ENCODE results near the gene POLL.

Gene POLL

DNA sequence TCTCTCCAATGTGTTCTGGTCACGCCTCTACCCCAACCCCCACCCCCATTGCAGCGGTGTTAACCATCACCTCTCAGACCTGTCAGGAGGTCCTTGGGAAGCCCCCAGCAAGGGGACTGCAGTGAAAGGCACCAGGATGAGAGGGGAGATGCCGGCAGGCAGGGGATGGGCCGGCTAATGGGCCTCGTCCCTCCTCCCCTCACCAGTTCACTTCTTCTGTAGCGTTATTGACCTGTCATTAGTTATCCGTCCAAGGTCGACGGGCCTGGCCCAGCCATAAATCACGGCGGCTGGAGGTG is 18.8 kb downstream of the POLL start:
- no peak for ATAC-seq
- TF ChIP-seq, protein P1, sequence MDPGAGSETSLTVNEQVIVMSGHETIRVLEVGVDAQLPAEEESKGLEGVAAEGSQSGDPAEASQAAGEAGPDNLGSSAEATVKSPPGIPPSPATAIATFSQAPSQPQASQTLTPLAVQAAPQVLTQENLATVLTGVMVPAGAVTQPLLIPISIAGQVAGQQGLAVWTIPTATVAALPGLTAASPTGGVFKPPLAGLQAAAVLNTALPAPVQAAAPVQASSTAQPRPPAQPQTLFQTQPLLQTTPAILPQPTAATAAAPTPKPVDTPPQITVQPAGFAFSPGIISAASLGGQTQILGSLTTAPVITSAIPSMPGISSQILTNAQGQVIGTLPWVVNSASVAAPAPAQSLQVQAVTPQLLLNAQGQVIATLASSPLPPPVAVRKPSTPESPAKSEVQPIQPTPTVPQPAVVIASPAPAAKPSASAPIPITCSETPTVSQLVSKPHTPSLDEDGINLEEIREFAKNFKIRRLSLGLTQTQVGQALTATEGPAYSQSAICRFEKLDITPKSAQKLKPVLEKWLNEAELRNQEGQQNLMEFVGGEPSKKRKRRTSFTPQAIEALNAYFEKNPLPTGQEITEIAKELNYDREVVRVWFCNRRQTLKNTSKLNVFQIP (CRISPR knock-in tag; IDR thresholded peaks at IDR 0.05; ENCODE audit: borderline replicate concordance, low read depth): no peak
- TF ChIP-seq, protein P2, sequence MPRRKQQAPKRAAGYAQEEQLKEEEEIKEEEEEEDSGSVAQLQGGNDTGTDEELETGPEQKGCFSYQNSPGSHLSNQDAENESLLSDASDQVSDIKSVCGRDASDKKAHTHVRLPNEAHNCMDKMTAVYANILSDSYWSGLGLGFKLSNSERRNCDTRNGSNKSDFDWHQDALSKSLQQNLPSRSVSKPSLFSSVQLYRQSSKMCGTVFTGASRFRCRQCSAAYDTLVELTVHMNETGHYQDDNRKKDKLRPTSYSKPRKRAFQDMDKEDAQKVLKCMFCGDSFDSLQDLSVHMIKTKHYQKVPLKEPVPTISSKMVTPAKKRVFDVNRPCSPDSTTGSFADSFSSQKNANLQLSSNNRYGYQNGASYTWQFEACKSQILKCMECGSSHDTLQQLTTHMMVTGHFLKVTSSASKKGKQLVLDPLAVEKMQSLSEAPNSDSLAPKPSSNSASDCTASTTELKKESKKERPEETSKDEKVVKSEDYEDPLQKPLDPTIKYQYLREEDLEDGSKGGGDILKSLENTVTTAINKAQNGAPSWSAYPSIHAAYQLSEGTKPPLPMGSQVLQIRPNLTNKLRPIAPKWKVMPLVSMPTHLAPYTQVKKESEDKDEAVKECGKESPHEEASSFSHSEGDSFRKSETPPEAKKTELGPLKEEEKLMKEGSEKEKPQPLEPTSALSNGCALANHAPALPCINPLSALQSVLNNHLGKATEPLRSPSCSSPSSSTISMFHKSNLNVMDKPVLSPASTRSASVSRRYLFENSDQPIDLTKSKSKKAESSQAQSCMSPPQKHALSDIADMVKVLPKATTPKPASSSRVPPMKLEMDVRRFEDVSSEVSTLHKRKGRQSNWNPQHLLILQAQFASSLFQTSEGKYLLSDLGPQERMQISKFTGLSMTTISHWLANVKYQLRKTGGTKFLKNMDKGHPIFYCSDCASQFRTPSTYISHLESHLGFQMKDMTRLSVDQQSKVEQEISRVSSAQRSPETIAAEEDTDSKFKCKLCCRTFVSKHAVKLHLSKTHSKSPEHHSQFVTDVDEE (CRISPR knock-in tag; IDR thresholded peaks at IDR 0.05): no peak
- TF ChIP-seq TOX (CRISPR knock-in tag; IDR thresholded peaks at IDR 0.05; ENCODE audit: borderline replicate concordance) (no peak), TCF4 (CRISPR knock-in tag; IDR thresholded peaks at IDR 0.05; ENCODE audit: borderline replicate concordance) (no peak), CSDC2 (CRISPR knock-in tag; IDR thresholded peaks at IDR 0.05) (no peak), ISL1 (CRISPR knock-in tag; IDR thresholded peaks at IDR 0.05) (no peak), ZC3H10 (CRISPR knock-in tag; IDR thresholded peaks at IDR 0.05) (no peak)
- TF ChIP-seq, protein P3, sequence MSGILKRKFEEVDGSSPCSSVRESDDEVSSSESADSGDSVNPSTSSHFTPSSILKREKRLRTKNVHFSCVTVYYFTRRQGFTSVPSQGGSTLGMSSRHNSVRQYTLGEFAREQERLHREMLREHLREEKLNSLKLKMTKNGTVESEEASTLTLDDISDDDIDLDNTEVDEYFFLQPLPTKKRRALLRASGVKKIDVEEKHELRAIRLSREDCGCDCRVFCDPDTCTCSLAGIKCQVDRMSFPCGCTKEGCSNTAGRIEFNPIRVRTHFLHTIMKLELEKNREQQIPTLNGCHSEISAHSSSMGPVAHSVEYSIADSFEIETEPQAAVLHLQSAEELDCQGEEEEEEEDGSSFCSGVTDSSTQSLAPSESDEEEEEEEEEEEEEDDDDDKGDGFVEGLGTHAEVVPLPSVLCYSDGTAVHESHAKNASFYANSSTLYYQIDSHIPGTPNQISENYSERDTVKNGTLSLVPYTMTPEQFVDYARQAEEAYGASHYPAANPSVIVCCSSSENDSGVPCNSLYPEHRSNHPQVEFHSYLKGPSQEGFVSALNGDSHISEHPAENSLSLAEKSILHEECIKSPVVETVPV (CRISPR knock-in tag; IDR thresholded peaks at IDR 0.05): no peak

DNA sequence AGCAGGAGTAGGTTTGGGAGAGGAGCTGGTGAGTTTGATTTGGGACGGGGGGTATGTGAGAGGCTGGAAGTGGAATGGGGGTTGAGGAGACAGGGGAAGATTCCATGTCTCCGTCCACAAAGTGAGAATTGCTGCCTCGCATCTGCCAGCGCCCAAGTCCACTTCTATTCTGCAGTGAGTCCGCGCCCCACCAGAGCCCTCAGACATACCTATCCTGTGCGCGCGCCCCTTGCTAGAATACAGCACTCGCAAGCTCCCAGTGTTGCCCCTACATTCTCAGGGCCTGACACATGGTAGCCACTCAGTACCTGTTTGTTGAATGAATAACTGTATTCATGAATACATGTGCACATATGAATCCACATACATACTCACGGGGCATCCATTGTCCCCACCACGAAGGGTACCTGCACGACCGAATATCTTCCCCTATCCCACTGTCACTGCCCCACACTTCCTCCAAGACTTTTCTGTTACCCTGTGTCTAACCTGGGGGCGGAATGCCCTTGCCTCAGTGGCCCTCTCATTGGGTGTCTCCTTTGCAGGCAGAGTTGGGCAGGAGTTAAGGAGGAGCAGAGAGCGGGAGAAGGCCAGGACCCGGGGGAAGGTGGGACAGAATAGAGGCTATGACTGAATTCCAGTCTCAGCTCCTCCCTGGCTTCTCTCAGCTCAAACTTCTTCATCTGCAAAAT is 19.9 kb downstream of the POLL start:
- ATAC-seq: no peak
- no peak for TF ChIP-seq OSR1 (CRISPR knock-in tag; IDR thresholded peaks at IDR 0.05)
- TF ChIP-seq, protein P3 (CRISPR knock-in tag; IDR thresholded peaks at IDR 0.05): no peak
- TF ChIP-seq SNAI2 (CRISPR knock-in tag; IDR thresholded peaks at IDR 0.05): no peak
- TF ChIP-seq, protein P4, sequence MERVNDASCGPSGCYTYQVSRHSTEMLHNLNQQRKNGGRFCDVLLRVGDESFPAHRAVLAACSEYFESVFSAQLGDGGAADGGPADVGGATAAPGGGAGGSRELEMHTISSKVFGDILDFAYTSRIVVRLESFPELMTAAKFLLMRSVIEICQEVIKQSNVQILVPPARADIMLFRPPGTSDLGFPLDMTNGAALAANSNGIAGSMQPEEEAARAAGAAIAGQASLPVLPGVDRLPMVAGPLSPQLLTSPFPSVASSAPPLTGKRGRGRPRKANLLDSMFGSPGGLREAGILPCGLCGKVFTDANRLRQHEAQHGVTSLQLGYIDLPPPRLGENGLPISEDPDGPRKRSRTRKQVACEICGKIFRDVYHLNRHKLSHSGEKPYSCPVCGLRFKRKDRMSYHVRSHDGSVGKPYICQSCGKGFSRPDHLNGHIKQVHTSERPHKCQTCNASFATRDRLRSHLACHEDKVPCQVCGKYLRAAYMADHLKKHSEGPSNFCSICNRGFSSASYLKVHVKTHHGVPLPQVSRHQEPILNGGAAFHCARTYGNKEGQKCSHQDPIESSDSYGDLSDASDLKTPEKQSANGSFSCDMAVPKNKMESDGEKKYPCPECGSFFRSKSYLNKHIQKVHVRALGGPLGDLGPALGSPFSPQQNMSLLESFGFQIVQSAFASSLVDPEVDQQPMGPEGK (CRISPR knock-in tag; IDR thresholded peaks at IDR 0.05; ENCODE audit: borderline replicate concordance): no peak
- TF ChIP-seq TOX (CRISPR knock-in tag; IDR thresholded peaks at IDR 0.05; ENCODE audit: borderline replicate concordance): no peak
- TF ChIP-seq BACH2 (CRISPR knock-in tag; IDR thresholded peaks at IDR 0.05; ENCODE audit: borderline replicate concordance): no peak
- TF ChIP-seq ZFP3 (CRISPR knock-in tag; IDR thresholded peaks at IDR 0.05): no peak
- no peak for TF ChIP-seq ESRRG (CRISPR knock-in tag; IDR thresholded peaks at IDR 0.05)
- no peak for TF ChIP-seq ZNF565 (CRISPR knock-in tag; conservative IDR thresholded peaks at IDR 0.05; ENCODE audit: low read depth)
- TF ChIP-seq ZNF70 (CRISPR knock-in tag; IDR thresholded peaks at IDR 0.05): no peak
- TF ChIP-seq ISL1 (CRISPR knock-in tag; IDR thresholded peaks at IDR 0.05): no peak
- no peak for TF ChIP-seq GLIS3 (CRISPR knock-in tag; IDR thresholded peaks at IDR 0.05)
- no peak for TF ChIP-seq ZNF8 (CRISPR knock-in tag; IDR thresholded peaks at IDR 0.05)
- no peak for TF ChIP-seq ARNTL (CRISPR knock-in tag; IDR thresholded peaks at IDR 0.05; ENCODE audit: borderline replicate concordance, low read depth)
- TF ChIP-seq, protein P1 (CRISPR knock-in tag; IDR thresholded peaks at IDR 0.05; ENCODE audit: borderline replicate concordance, low read depth): no peak
- no peak for TF ChIP-seq PPARA (CRISPR knock-in tag; IDR thresholded peaks at IDR 0.05; ENCODE audit: borderline replicate concordance)

All from SK-N-SH treated with all-trans-retinoic acid at 6 μM for 48 hours (cell line).